ENCODE results near the gene PTPA. TPM values are rescaled to one million over a fixed set of nuclear protein-coding genes. Genes with fewer than 3 reads are reported as not detected.

The PTPA gene
- total and polyA plus RNA-seq, 10 of the 15 experiments (the other 5 are each of a cell fraction or from before 2014, with no cell fraction given) = 1.6 to 111 (median 55.1) TPM

- no peak overlapping the region for H2AFZ ChIP-seq (ENCODE audit: control insufficient read depth, low read depth, low read length)
These were observed 62.3 kb downstream of the PTPA start for GRCh38 chr9:129173296-129174101.

More at GRCh38 chr9:129173296-129174101, 62.3 kb downstream of the PTPA start:
- Histone ChIP-seq H3K27ac (ENCODE audit: control insufficient read depth, insufficient read depth) (no peak overlapping the region), H3K27me3 (replicated peaks in 1 of 2; ENCODE audit: control insufficient read depth in 2 of 2, insufficient read depth in 2 of 2, low read length in 1 of 2) (peaks cover 2 to 3% of the 10 kb centered on the region in 2 experiments; a peak in 2 of 4 replicates), H3K36me3 (ENCODE audit: control insufficient read depth in 2 of 2, insufficient read depth in 2 of 2, low read length in 1 of 2) (no peaks in the 10 kb centered on the region), H3K4me2 (ENCODE audit: control insufficient read depth, insufficient read depth) (peak overlapping the region; percentile 98), H3K9ac (ENCODE audit: control insufficient read depth, insufficient read depth, low read length) (no peak overlapping the region), H4K20me1 (ENCODE audit: control insufficient read depth, insufficient read depth) (no peaks in the 10 kb centered on the region), H3K79me2 (ENCODE audit: control insufficient read depth, insufficient read depth, low read length) (no peaks in the 10 kb centered on the region), H3K4me3 (peak overlapping the region; percentile 81; the same call in 1 of the 2 replicates), H3K4me1 (ENCODE audit: control insufficient read depth, insufficient read depth, low read length) (peaks cover 26% of the 10 kb centered on the region), H3K9me3 (replicated peaks; ENCODE audit: control insufficient read depth, insufficient read depth, low read length) (no peaks in the 10 kb centered on the region)
- ChIA-PET CTCF (interaction anchor here (0.7 to 13.1 kb wide), 28 partner anchors 8 to 456 kb away, joined by 3 to 273 read pairs (median 8); partner anchors contain the start of genes C9orf50 and NTMT1), POLR2A (interaction anchor here (0.9 to 3.0 kb wide), 5 partner anchors 11 to 423 kb away, joined by 3 to 10 read pairs (median 3); no protein-coding TSS in a partner anchor), RAD21 (ENCODE audit: unreplicated experiment) (interaction anchor here (0.8 to 10.4 kb wide), 16 partner anchors 24 to 451 kb away, joined by 3 to 197 read pairs (median 8); partner anchors contain the start of genes C9orf50 and NTMT1), SMC1A (ENCODE audit: uncharacterized antibody, unreplicated experiment) (interaction anchor here (0.6 to 9.1 kb wide), 14 partner anchors 11 to 454 kb away, joined by 3 to 116 read pairs (median 4); partner anchors contain the start of gene NTMT1)
- DNase-seq (ENCODE audit: low read depth, low spot score) (no peak), ATAC-seq (no peak), FAIRE-seq (no peak)
- BruUV-seq (replicated peaks) = no TSS peak
- intact Hi-C loops (cut with micrococcal nuclease; ENCODE audit: unreplicated experiment) (loop anchor here (2.0 to 10.0 kb wide), 3 partner anchors 33 to 441 kb away; no protein-coding TSS in a partner anchor), in situ Hi-C loops (cut with MboI) (loop anchor here (5.0 kb wide), 1 partner anchor 439 kb away; no protein-coding TSS in a partner anchor)
- no peak for TF ChIP-seq NFXL1 (IDR thresholded peaks at IDR 0.05; ENCODE audit: borderline replicate concordance)
- 0 out of 2 replicates have a peak, but pooled peaks have one; percentile 15 for TF ChIP-seq BACH1 (IDR thresholded peaks at IDR 0.05; ENCODE audit: borderline replicate concordance)
- TF ChIP-seq EED (IDR thresholded peaks at IDR 0.05; ENCODE audit: low read depth) = no peak
- no peak for TF ChIP-seq RFX5 (IDR thresholded peaks at IDR 0.05; ENCODE audit: low read depth, low read length)
- 33% methylated on average over 23 of the region's 29 CpGs for WGBS (ENCODE audit: insufficient coverage, insufficient replicate concordance, low lambda C conversion rate, missing lambda C conversion rate)
